Measurements from ENCODE around the gene LHPP.

- no peak for TF ChIP-seq POLR2A (IDR thresholded peaks at IDR 0.05)
- TF ChIP-seq, protein P1, sequence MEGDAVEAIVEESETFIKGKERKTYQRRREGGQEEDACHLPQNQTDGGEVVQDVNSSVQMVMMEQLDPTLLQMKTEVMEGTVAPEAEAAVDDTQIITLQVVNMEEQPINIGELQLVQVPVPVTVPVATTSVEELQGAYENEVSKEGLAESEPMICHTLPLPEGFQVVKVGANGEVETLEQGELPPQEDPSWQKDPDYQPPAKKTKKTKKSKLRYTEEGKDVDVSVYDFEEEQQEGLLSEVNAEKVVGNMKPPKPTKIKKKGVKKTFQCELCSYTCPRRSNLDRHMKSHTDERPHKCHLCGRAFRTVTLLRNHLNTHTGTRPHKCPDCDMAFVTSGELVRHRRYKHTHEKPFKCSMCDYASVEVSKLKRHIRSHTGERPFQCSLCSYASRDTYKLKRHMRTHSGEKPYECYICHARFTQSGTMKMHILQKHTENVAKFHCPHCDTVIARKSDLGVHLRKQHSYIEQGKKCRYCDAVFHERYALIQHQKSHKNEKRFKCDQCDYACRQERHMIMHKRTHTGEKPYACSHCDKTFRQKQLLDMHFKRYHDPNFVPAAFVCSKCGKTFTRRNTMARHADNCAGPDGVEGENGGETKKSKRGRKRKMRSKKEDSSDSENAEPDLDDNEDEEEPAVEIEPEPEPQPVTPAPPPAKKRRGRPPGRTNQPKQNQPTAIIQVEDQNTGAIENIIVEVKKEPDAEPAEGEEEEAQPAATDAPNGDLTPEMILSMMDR (IDR thresholded peaks at IDR 0.05), result no peak
- TF ChIP-seq POLR2AphosphoS5 (IDR thresholded peaks at IDR 0.05), result no peak
Measured at GRCh38 chr10:124619195-124619594, 157.6 kb downstream of the LHPP start.
